Activated CD4-positive, CD25-positive, alpha-beta regulatory T cell treated with anti-CD3 and anti-CD28 coated beads, Interleukin-2, amount 50 U/mL, for 72 hours (primary cell): ENCODE data around the gene BCAT1.
"Not testable (repeated sequence)": the region's sequence is repeated elsewhere in the genome, so short reads cannot be mapped to it uniquely, and the experiment has no call there.

Experiments used
- DNase-seq: peaks from one replicate; pipeline ENCODE4 v3.0.0; 2021

The BCAT1 gene

GRCh38 chr12:24898185-24898584, 50.7 kb downstream of the BCAT1 start:
- DNase-seq, result no peak

GRCh38 chr12:24896171-24896570, 52.7 kb downstream of the BCAT1 start:
- no peak for DNase-seq

- no peak for DNase-seq
These were observed 53.3 kb downstream of the BCAT1 start for GRCh38 chr12:24895612-24896011.

GRCh38 chr12:24894879-24895278, 54.0 kb downstream of the BCAT1 start:
- no peak for DNase-seq

GRCh38 chr12:24890048-24890803, 58.7 kb downstream of the BCAT1 start:
- no peak for DNase-seq

GRCh38 chr12:24889411-24889810, 59.5 kb downstream of the BCAT1 start:
- no peak for DNase-seq

- no peak for DNase-seq
These were observed 60.1 kb downstream of the BCAT1 start for GRCh38 chr12:24888813-24889212.

GRCh38 chr12:24884911-24885310, 64.0 kb downstream of the BCAT1 start:
- DNase-seq, result no peak

GRCh38 chr12:24881724-24882371, 67.1 kb downstream of the BCAT1 start:
- DNase-seq, result no peak

GRCh38 chr12:24881227-24881626, 67.7 kb downstream of the BCAT1 start:
- no peak for DNase-seq

GRCh38 chr12:24880732-24881131, 68.2 kb downstream of the BCAT1 start:
- DNase-seq, result no peak

- no peak for DNase-seq
These were observed 69.3 kb downstream of the BCAT1 start for GRCh38 chr12:24879644-24880043.

GRCh38 chr12:24875014-24875413, 73.9 kb downstream of the BCAT1 start:
- DNase-seq, result no peak

- no peak for DNase-seq
These were observed 76.7 kb downstream of the BCAT1 start for GRCh38 chr12:24872211-24872610.

GRCh38 chr12:24866139-24866538, 82.8 kb downstream of the BCAT1 start:
- DNase-seq, result not testable (repeated sequence)

- no peak for DNase-seq
These were observed 84.1 kb downstream of the BCAT1 start for GRCh38 chr12:24864796-24865125.

- DNase-seq, result no peak
These were observed 86.9 kb downstream of the BCAT1 start for GRCh38 chr12:24861766-24862540.

- DNase-seq, result no peak
These were observed 88.4 kb downstream of the BCAT1 start for GRCh38 chr12:24860546-24860945.

- no peak for DNase-seq
These were observed 92.4 kb downstream of the BCAT1 start for GRCh38 chr12:24856541-24856940.

- no peak for DNase-seq
These were observed 94.0 kb downstream of the BCAT1 start for GRCh38 chr12:24854908-24855307.

- DNase-seq, result no peak
These were observed 94.9 kb downstream of the BCAT1 start for GRCh38 chr12:24854017-24854416.

- DNase-seq, result no peak
These were observed 95.3 kb downstream of the BCAT1 start for GRCh38 chr12:24853588-24853987.

GRCh38 chr12:24853094-24853493, 95.8 kb downstream of the BCAT1 start:
- no peak for DNase-seq

- no peak for DNase-seq
These were observed 96.5 kb downstream of the BCAT1 start for GRCh38 chr12:24852420-24852819.
